ENCODE data around the gene MFAP2. TPM values are rescaled to one million over a fixed set of nuclear protein-coding genes. Genes with fewer than 3 reads are reported as not detected.

Gene MFAP2
- total and polyA plus RNA-seq, 2 of the 8 experiments (the other 6 are each of a cell fraction or from before 2014, with no cell fraction given), result 172 to 326 TPM

DNA sequence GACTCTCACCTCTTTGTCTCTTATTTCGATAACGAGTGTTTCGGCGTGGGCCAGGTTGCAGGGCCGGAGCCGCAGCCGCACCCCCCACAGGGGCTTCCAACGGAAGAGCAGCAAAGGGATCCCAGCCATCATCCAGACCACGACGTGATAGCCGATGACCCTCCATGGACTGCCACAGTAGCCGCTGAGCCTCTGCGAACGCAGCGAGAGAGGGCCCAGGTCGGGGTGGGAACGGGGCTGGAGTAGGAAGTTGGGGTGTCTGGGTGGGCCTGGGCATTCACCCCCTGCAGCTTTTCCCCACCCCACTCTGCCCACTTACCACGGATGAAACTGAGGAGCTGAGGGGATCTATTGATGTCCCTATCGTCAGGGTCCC is 24.9 kb upstream of the MFAP2 start (continued):
- TF ChIP-seq, protein P1, sequence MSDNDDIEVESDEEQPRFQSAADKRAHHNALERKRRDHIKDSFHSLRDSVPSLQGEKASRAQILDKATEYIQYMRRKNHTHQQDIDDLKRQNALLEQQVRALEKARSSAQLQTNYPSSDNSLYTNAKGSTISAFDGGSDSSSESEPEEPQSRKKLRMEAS (IDR thresholded peaks at IDR 0.05), result no peak
- no peak for TF ChIP-seq SRF (IDR thresholded peaks at IDR 0.05; ENCODE audit: low read depth, low read length)
- no peak for TF ChIP-seq JUND (IDR thresholded peaks at IDR 0.05; ENCODE audit: low read length)
- TF ChIP-seq, protein P2, sequence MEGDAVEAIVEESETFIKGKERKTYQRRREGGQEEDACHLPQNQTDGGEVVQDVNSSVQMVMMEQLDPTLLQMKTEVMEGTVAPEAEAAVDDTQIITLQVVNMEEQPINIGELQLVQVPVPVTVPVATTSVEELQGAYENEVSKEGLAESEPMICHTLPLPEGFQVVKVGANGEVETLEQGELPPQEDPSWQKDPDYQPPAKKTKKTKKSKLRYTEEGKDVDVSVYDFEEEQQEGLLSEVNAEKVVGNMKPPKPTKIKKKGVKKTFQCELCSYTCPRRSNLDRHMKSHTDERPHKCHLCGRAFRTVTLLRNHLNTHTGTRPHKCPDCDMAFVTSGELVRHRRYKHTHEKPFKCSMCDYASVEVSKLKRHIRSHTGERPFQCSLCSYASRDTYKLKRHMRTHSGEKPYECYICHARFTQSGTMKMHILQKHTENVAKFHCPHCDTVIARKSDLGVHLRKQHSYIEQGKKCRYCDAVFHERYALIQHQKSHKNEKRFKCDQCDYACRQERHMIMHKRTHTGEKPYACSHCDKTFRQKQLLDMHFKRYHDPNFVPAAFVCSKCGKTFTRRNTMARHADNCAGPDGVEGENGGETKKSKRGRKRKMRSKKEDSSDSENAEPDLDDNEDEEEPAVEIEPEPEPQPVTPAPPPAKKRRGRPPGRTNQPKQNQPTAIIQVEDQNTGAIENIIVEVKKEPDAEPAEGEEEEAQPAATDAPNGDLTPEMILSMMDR (IDR thresholded peaks at IDR 0.05; ENCODE audit: control extremely low read depth in 1 of 3, insufficient read depth in 1 of 3, low read depth in 1 of 3, low read length in 3 of 3), result no peak
